Measurements from ENCODE around the gene C9orf152. TPM values are rescaled to one million over a fixed set of nuclear protein-coding genes. Genes with fewer than 3 reads are reported as not detected.

Gene C9orf152
- total RNA-seq, 1 donor from 2014 or later = not detected

DNA sequence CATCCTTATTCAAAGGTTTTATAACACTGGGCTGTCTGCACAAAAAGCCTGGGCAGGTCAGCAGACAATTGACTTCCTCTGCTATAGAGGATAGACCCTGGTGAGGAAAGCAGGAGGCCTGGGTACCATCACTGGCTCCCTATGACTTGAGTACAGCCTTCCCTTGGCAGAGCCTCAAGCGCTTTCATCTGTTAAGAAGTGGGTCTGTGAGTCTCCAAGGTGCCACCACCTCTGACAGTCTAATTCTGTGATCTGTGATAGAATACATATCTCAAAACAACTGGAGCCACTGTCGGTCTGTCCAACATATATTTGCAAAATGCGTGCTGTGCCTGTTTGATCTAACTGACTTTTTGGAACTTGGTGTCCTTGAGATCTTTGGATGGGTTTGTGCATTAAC lies 52.2 kb downstream of the C9orf152 start:
- intact Hi-C loops (cut with DNase I) = no loop called here
- no peak for DNase-seq (ENCODE audit: low spot score)

DNA sequence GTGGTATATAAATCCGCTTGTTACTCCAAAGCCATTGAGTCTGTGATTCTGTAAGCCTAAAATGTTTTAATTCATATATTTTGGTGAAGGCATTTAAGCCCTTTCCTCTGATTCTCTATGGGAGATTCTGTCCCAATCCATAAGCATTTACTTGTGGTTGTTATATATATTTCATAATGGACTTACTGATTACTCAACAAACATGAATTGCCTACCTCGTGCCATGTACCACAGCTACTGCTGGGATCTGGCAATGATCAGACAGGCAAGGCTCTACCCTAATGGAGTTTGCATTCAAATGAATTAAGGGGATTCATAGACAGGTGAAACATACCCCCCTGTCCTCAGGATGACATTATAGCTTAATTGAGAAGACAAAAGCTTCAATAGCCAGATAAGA lies 54.5 kb downstream of the C9orf152 start:
- intact Hi-C loops (cut with DNase I) = loop anchor here (2.0 to 5.0 kb wide), 2 partner anchors 96 to 251 kb away; no protein-coding TSS in a partner anchor
- DNase-seq (ENCODE audit: low spot score) = no peak

DNA sequence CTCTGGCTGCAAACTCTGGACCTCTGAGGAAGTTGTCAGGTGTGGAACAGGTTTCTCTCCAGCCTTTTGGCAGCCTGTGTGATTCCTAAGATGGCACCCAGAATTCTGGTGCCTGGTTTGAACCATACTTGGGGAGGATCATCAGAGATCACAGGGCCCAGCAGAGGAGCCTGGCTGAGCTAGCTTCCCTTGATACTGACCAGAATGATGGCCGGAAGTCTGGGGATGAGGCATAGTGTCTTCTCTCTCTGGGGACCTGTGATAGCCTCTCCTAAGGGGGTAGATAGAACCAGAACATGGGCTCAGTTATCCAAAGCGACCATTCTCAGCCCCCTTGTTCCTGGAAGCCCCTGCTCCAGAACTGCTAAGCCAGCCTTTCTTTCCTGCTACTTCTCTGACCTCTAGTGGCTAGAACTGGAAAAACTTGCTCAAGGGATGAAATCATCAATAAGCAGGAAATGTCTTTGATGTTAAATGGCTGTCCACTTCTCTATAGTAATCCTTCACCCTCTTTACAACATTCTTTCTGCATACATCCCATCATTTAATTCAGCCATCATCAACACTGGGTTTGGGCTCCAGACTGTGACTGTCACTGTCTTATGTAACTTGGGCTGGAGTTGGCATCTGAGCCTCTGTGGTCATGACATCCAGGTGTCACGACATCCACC lies 55.1 kb downstream of the C9orf152 start:
- intact Hi-C loops (cut with DNase I) = loop anchor here (2.0 to 5.0 kb wide), 2 partner anchors 96 to 250 kb away; no protein-coding TSS in a partner anchor
- DNase-seq (ENCODE audit: low spot score) = no peak

Other genes with a start within 250 kb of the C9orf152 start
- gene TXN, start 48.3 kb upstream of the C9orf152 start, total RNA-seq = 60.0 TPM
- gene TXNDC8, start 129.7 kb upstream of the C9orf152 start, total RNA-seq = not detected

Measured in cardiac septum (tissue), 1 donor.